Esophagus muscularis mucosa (tissue), 4 donors: ENCODE data around the gene GRK5. TPM values are rescaled to one million over a fixed set of nuclear protein-coding genes. Genes with fewer than 3 reads are reported as not detected.

Experiments
- DNase-seq: peaks from one replicate; pipeline ENCODE4 v3.0.0-alpha.2; 2017; ENCODE audit errors: extremely low spot score
- H3K27ac ChIP-seq, 4 donors: fragments of 200-600 bp; sonication (generic); replicated peaks in 1 of 4; 1 replicate in 3 of 4; 2 replicates in 1 of 4; pipeline ENCODE4 v1.5.1; 2016 to 2019; ENCODE audit warnings: mild to moderate bottlenecking in 1 of 4
- H3K27me3 ChIP-seq, 4 donors: fragments of 200-600 bp; sonication (generic); one replicate each; pipeline versions ENCODE4 v1.5.1 to v1.6.0; 2016 to 2019
- H3K36me3 ChIP-seq, 4 donors: fragments of 200-600 bp; sonication (generic); one replicate each; pipeline ENCODE4 v1.5.1; 2016 to 2019
- H3K4me1 ChIP-seq, 4 donors: fragments of 200-600 bp; sonication (generic); one replicate each; pipeline ENCODE4 v1.5.1; 2016 to 2019
- H3K4me3 ChIP-seq, 4 donors: fragments of 200-600 bp; sonication (generic); 1 replicate in 2 of 4; 2 replicates in 2 of 4; pipeline ENCODE4 v1.5.1; 2016 to 2019; ENCODE audit warnings: mild to moderate bottlenecking in 4 of 4, moderate library complexity in 1 of 4
- H3K9me3 ChIP-seq, 4 donors: fragments of 200-600 bp; sonication (generic); 1 replicate in 3 of 4; 2 replicates in 1 of 4; pipeline ENCODE4 v1.5.1; 2016 to 2019
- CTCF ChIP-seq, 3 experiments: fragments of 200-600 bp in 2 of 3; fragments of 450-650 bp in 1 of 3; sonication (generic) in 2 of 3; IDR thresholded peaks; one replicate each; pipeline ENCODE4 v1.5.1; 2017 to 2019; ENCODE audit warnings: antibody characterized with exemption in 3 of 3, mild to moderate bottlenecking in 2 of 3, moderate library complexity in 1 of 3
- EP300 ChIP-seq: sonication (generic); formaldehyde crosslinking; IDR thresholded peaks from one replicate; pipeline ENCODE4 v1.6.1; 2017; ENCODE audit warnings: antibody characterized with exemption
- POLR2A ChIP-seq: fragments of 450-650 bp; IDR thresholded peaks from one replicate; pipeline ENCODE4 v1.6.1; 2017; ENCODE audit warnings: antibody characterized with exemption, moderate library complexity, mild to moderate bottlenecking, low read depth
- POLR2AphosphoS5 ChIP-seq, 2 donors: sonication (generic); formaldehyde crosslinking; IDR thresholded peaks; one replicate each; pipeline ENCODE4 v1.6.1; 2017; ENCODE audit warnings: antibody characterized with exemption in 2 of 2
- WGBS: methylation state at CpG from one replicate; pipeline ENCODE4 v1.1.5; 2018; 5-methylcytosine and 5-hydroxymethylcytosine counted together
- intact Hi-C: fragments of 100-400 bp; cut with DNase I; formaldehyde crosslinking; loops from one replicate; pipeline ENCODE4 v1.15.1; 2023
- total RNA-seq, 4 donors: library from RNA; depleted of rRNA; stranded (reverse); fragments of >200 nt; gene quantifications; one replicate each; pipeline versions ENCODE4 v1.1.0 to v1.2.1, GENCODE V29; 2016

The GRK5 gene
- total RNA-seq, 4 donors from 2014 or later, result 39.6 to 64.4 (median 50.7) TPM

- DNase-seq, result no peak
- Histone ChIP-seq H3K4me3 (no peak overlapping the region), H3K9me3 (no peaks in the 10 kb centered on the region), H3K4me1 (peaks cover 0 to 35% (median 26%) of the 10 kb centered on the region in 4 donors), H3K27me3 (no peaks in the 10 kb centered on the region), H3K27ac (no peak overlapping the region), H3K36me3 (peaks cover 0 to 6% (median 2%) of the 10 kb centered on the region in 4 donors)
- WGBS, result 94% methylated on average over 3 of the region's 3 CpGs
- no peak for TF ChIP-seq CTCF (IDR thresholded peaks at IDR 0.05)
- no peak for TF ChIP-seq EP300
- no peak for TF ChIP-seq POLR2A
- TF ChIP-seq POLR2AphosphoS5 (IDR thresholded peaks at IDR 0.05), result no peak
- intact Hi-C loops, result no loop called here
Measured at GRCh38 chr10:119495545-119495944, 288.2 kb downstream of the GRK5 start.

- Histone ChIP-seq H3K27ac (no peak overlapping the region), H3K27me3 (no peaks in the 10 kb centered on the region), H3K4me3 (no peak overlapping the region), H3K4me1 (peaks cover 0 to 40% (median 30%) of the 10 kb centered on the region in 4 donors), H3K9me3 (no peaks in the 10 kb centered on the region), H3K36me3 (peaks cover 0 to 6% (median 2%) of the 10 kb centered on the region in 4 donors)
- TF ChIP-seq POLR2A (no peak), CTCF (IDR thresholded peaks at IDR 0.05) (no peak), EP300 (no peak), POLR2AphosphoS5 (IDR thresholded peaks at IDR 0.05) (no peak)
- WGBS, result 91% methylated on average over 7 of the region's 7 CpGs
- no peak for DNase-seq
- intact Hi-C loops, result no loop called here
Measured at GRCh38 chr10:119496273-119496672, 288.9 kb downstream of the GRK5 start.

DNA sequence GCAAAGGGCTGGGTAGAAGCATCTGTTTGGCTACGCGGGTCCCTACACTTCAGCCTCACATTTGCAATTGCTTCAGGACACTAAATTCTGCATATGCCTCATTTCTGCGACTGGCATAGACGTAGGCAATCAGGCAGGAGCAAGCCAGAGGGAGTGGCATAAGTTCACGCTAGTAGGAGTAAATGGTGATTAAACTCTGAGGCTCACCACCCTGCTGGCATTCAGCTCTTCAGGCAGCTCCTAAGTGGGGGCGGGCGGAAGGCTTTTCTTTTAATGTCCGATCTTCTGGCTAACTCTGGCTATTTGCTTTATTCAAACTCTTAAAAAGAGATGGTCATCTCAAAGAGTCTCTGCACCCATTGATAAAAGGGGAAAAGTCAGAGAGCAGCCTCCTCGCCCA lies 289.9 kb downstream of the GRK5 start:
- no peak for DNase-seq
- H3K4me1 ChIP-seq, result peaks cover 0 to 40% (median 30%) of the 10 kb centered on the region in 4 donors
- peaks cover 0 to 6% (median 2%) of the 10 kb centered on the region in 4 donors for H3K36me3 ChIP-seq
- no peak for TF ChIP-seq POLR2AphosphoS5 (IDR thresholded peaks at IDR 0.05)
- no peak for TF ChIP-seq POLR2A
- TF ChIP-seq CTCF (IDR thresholded peaks at IDR 0.05), result no peak
- TF ChIP-seq EP300, result no peak
- no peaks in the 10 kb centered on the region for H3K9me3 ChIP-seq
- H3K27me3 ChIP-seq, result no peaks in the 10 kb centered on the region
- no peak overlapping the region for H3K4me3 ChIP-seq
- 96% methylated on average over 8 of the region's 9 CpGs for WGBS
- intact Hi-C loops, result no loop called here
- no peak overlapping the region for H3K27ac ChIP-seq

- H3K4me3 ChIP-seq, result no peak overlapping the region
- TF ChIP-seq EP300 (no peak), POLR2A (no peak), POLR2AphosphoS5 (IDR thresholded peaks at IDR 0.05) (no peak), CTCF (IDR thresholded peaks at IDR 0.05) (no peak)
- intact Hi-C loops, result no loop called here
- DNase-seq, result no peak
- peaks cover 0 to 7% (median 3%) of the 10 kb centered on the region in 4 donors for H3K36me3 ChIP-seq
- H3K27me3 ChIP-seq, result no peaks in the 10 kb centered on the region
- H3K4me1 ChIP-seq, result peaks cover 0 to 37% (median 27%) of the 10 kb centered on the region in 4 donors
- no peak overlapping the region for H3K27ac ChIP-seq
- WGBS, result 77% methylated on average over 7 of the region's 11 CpGs
- H3K9me3 ChIP-seq, result no peaks in the 10 kb centered on the region
Measured at GRCh38 chr10:119498889-119499676, 291.7 kb downstream of the GRK5 start.
